CD4-positive, alpha-beta T cell (primary cell): ENCODE measurements around the gene ULK2. TPM values are rescaled to one million over a fixed set of nuclear protein-coding genes. Genes with fewer than 3 reads are reported as not detected.

ENCODE experiments used
- ATAC-seq: fragments of 200-7000 bp; cut with Tn5 transposase; one replicate; pipeline ENCODE4 v1.10.0; 2022; ENCODE audit warnings: mild to moderate bottlenecking; ENCODE audit not compliant: poor library complexity
- CTCF ChIA-PET: fragments of 350-600 bp; sonication (Branson Sonifier 250); formaldehyde crosslinking; loops from one replicate; lab custom pipeline; 2021; ENCODE audit warnings: antibody characterized with exemption, inconsistent platforms; lab: Charles Lee
- POLR2A ChIA-PET: fragments of 350-600 bp; sonication (Branson Sonifier 250); formaldehyde crosslinking; loops from one replicate; lab custom pipeline; 2021; ENCODE audit warnings: antibody characterized with exemption, inconsistent platforms; lab: Charles Lee
- DNase-seq, 14 experiments: peaks; one replicate each; pipeline ENCODE4 v3.0.0-alpha.2; 2013 to 2020; ENCODE audit warnings: mixed read lengths in 2 of 14
- H3K27ac ChIP-seq, 2 donors: one replicate each; pipeline versions ENCODE4 v1.5.1 to v1.7.0; 2013; ENCODE audit warnings: low read length in 2 of 2, low read depth in 1 of 2, mild to moderate bottlenecking in 1 of 2
- H3K27me3 ChIP-seq, 2 experiments: 1 replicate in 1 of 2; 2 replicates in 1 of 2; pipeline versions ENCODE4 v1.6.1 to v1.7.0; 2013; ENCODE audit warnings: low read length in 2 of 2, control low read depth in 1 of 2, mild to moderate bottlenecking in 1 of 2, moderate library complexity in 1 of 2; ENCODE audit not compliant: insufficient read depth in 2 of 2, control insufficient read depth in 1 of 2
- H3K36me3 ChIP-seq: one replicate; pipeline ENCODE4 v1.6.1; 2013; ENCODE audit warnings: low read length, control low read depth; ENCODE audit not compliant: insufficient read depth
- H3K4me1 ChIP-seq: one replicate; pipeline ENCODE4 v1.6.1; 2013; ENCODE audit warnings: low read length, control low read depth; ENCODE audit not compliant: insufficient read depth
- H3K4me3 ChIP-seq: one replicate; pipeline ENCODE4 v1.5.1; 2013; ENCODE audit warnings: mild to moderate bottlenecking, low read length, moderate library complexity
- H3K9me3 ChIP-seq, 2 experiments: 1 replicate in 1 of 2; 2 replicates in 1 of 2; pipeline versions ENCODE4 v1.6.1 to v1.7.0; 2013; ENCODE audit warnings: low read length in 2 of 2, mild to moderate bottlenecking in 2 of 2, control low read depth in 1 of 2, moderate library complexity in 1 of 2; ENCODE audit not compliant: control insufficient read depth in 1 of 2, insufficient read depth in 1 of 2
- H3K27ac Mint-ChIP-seq: one replicate; pipeline ENCODE4 v1.8.0; 2020; ENCODE audit warnings: mixed read lengths
- H3K27me3 Mint-ChIP-seq: one replicate; pipeline ENCODE4 v1.8.0; 2021; ENCODE audit warnings: mixed read lengths
- H3K36me3 Mint-ChIP-seq: one replicate; pipeline ENCODE4 v1.8.0; 2021; ENCODE audit warnings: low read depth, mixed read lengths
- H3K4me1 Mint-ChIP-seq: one replicate; pipeline ENCODE4 v1.8.0; 2021; ENCODE audit warnings: low read depth, mixed read lengths
- H3K4me3 Mint-ChIP-seq: one replicate; pipeline ENCODE4 v1.8.0; 2020; ENCODE audit warnings: mild to moderate bottlenecking, mixed read lengths
- H3K9me3 Mint-ChIP-seq: one replicate; pipeline ENCODE4 v1.8.0; 2020; ENCODE audit warnings: mixed read lengths
- intact Hi-C, 2 experiments: fragments of 100-400 bp; cut with DNase I in 1 of 2; cut with micrococcal nuclease in 1 of 2; formaldehyde crosslinking; loops; one replicate each; pipeline versions ENCODE4 v1.15.1 to v1.9.0; 2023 to 2025; cut with DNase I, micrococcal nuclease
- total RNA-seq, 174 experiments: library from RNA in 2 of 174; stranded (reverse) in 2 of 174; gene quantifications; one replicate each; pipeline ENCODE4 v1.2.3 and lab custom pipeline; 2021 to 2026
- TF ChIP-seq, protein P1 (sequence below): fragments of 200-600 bp; IDR thresholded peaks from one replicate; pipeline ENCODE4 v1.8.0; 2022; ENCODE audit warnings: antibody characterized with exemption, mild to moderate bottlenecking

The ULK2 gene
- total RNA-seq, 2 experiments from 2014 or later: 17.1 to 18.3 TPM

DNA sequence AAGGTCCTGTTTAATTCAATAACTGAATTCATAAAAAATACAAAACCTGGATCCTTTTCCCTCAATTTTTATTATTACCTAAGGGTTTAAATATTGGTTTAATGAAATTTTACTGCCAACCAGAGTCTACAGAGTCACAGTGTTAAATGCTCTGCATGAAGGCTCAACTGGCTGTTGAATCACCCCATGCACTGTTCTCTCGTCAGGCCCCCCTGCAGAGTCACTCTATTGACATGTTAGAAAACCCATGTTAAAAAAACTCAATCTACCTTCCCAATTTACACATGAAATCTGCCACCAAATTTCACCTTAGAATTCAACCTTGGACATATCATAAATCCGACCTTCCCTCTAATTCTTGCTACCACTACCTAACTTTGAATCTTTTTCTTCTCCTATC is 43.3 kb upstream of the ULK2 start:
- H3K9me3 ChIP-seq: no peaks in the 10 kb centered on the region
- CTCF ChIA-PET: no interaction called here
- H3K4me3 Mint-ChIP-seq: no peak overlapping the region
- DNase-seq (no peak), ATAC-seq (no peak)
- intact Hi-C loops: no loop called here
- H3K36me3 Mint-ChIP-seq: peaks cover 87% of the 10 kb centered on the region
- TF ChIP-seq, protein P1, sequence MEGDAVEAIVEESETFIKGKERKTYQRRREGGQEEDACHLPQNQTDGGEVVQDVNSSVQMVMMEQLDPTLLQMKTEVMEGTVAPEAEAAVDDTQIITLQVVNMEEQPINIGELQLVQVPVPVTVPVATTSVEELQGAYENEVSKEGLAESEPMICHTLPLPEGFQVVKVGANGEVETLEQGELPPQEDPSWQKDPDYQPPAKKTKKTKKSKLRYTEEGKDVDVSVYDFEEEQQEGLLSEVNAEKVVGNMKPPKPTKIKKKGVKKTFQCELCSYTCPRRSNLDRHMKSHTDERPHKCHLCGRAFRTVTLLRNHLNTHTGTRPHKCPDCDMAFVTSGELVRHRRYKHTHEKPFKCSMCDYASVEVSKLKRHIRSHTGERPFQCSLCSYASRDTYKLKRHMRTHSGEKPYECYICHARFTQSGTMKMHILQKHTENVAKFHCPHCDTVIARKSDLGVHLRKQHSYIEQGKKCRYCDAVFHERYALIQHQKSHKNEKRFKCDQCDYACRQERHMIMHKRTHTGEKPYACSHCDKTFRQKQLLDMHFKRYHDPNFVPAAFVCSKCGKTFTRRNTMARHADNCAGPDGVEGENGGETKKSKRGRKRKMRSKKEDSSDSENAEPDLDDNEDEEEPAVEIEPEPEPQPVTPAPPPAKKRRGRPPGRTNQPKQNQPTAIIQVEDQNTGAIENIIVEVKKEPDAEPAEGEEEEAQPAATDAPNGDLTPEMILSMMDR: no peak
- no peak overlapping the region for H3K4me3 ChIP-seq
- peaks cover 71% of the 10 kb centered on the region for H3K36me3 ChIP-seq
- no peaks in the 10 kb centered on the region for H3K4me1 ChIP-seq
- H3K9me3 Mint-ChIP-seq: no peaks in the 10 kb centered on the region
- H3K27ac ChIP-seq: no peak overlapping the region
- no peaks in the 10 kb centered on the region for H3K4me1 Mint-ChIP-seq
- POLR2A ChIA-PET: interaction anchor here (0.9 kb wide), 1 partner anchor 12 kb away, joined by 3 read pairs; no protein-coding TSS in a partner anchor
- H3K27me3 ChIP-seq: no peaks in the 10 kb centered on the region
- H3K27me3 Mint-ChIP-seq: no peaks in the 10 kb centered on the region
- H3K27ac Mint-ChIP-seq: no peak overlapping the region

DNA sequence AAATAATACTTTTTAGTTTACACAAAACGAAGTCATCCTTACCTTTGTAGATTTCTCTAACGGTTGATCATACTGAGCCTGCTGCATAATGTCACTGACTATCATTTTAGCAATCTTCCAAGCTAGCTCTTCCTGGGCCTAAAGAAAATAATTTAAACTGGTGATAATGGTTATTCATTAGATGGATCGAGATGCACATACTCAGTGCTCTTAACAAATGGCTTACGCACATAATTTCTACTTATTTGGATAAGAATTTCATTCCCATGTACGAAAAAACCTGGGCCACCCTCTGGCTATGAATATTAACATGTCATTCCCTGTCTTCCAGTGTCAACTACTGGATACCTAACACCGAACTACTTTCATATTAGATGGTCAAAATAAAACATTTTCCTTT is 41.4 kb upstream of the ULK2 start:
- DNase-seq: no peak
- no peaks in the 10 kb centered on the region for H3K4me1 ChIP-seq
- no peak for ATAC-seq
- H3K4me1 Mint-ChIP-seq: no peaks in the 10 kb centered on the region
- no peaks in the 10 kb centered on the region for H3K9me3 ChIP-seq
- H3K27ac ChIP-seq: no peak overlapping the region
- no peaks in the 10 kb centered on the region for H3K9me3 Mint-ChIP-seq
- ChIA-PET POLR2A (no interaction called here), CTCF (no interaction called here)
- H3K4me3 Mint-ChIP-seq: no peak overlapping the region
- H3K4me3 ChIP-seq: no peak overlapping the region
- no peak overlapping the region for H3K27ac Mint-ChIP-seq
- no peaks in the 10 kb centered on the region for H3K27me3 Mint-ChIP-seq
- peaks cover 70% of the 10 kb centered on the region for H3K36me3 ChIP-seq
- H3K36me3 Mint-ChIP-seq: peaks cover 85% of the 10 kb centered on the region
- no peaks in the 10 kb centered on the region for H3K27me3 ChIP-seq
- intact Hi-C loops: no loop called here
- TF ChIP-seq, protein P1: no peak

DNA sequence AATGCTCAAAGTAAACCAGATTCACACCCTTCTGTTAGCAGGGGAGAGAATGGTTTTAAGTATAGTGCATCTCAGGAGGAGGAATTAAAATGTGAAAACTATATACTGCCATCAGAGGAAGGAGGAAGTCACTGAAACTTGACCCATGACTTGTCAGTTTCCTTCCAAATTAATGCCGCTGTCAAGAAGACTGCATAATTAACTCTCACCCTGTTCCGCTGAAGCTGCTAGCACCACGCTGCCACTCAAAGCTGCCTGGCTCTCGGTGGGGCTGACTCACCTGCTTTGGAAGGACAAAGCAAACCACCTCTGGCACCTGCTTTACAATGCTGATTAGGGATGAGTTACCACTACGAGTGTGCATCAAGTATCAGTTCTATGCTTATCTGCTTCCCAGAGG is 37.8 kb upstream of the ULK2 start:
- Mint-ChIP-seq H3K4me1 (no peaks in the 10 kb centered on the region), H3K27ac (peak overlapping the region; percentile 24), H3K27me3 (no peaks in the 10 kb centered on the region), H3K4me3 (no peak overlapping the region), H3K36me3 (peaks cover 82% of the 10 kb centered on the region), H3K9me3 (no peaks in the 10 kb centered on the region)
- Histone ChIP-seq H3K9me3 (no peaks in the 10 kb centered on the region), H3K4me1 (no peaks in the 10 kb centered on the region), H3K36me3 (peaks cover 68% of the 10 kb centered on the region), H3K4me3 (no peak overlapping the region), H3K27ac (no peak overlapping the region), H3K27me3 (no peaks in the 10 kb centered on the region)
- POLR2A ChIA-PET: no interaction called here
- CTCF ChIA-PET: no interaction called here
- ATAC-seq: no peak
- TF ChIP-seq, protein P1: no peak
- no peak for DNase-seq
- intact Hi-C loops: no loop called here
